RPMI8226 (cell line): ENCODE results near the gene GALNT18.
A peak's percentile ranks its signal among the peaks of the same experiment; 100 is the strongest.

Experiments used
- DNase-seq: peaks from one replicate; pipeline ENCODE4 v3.0.0-alpha.2; 2015

The GALNT18 gene

GRCh38 chr11:11622772-11623171 is 967 bp upstream of the GALNT18 start:
- DNase-seq, result no peak

- DNase-seq, result no peak
Measured at GRCh38 chr11:11622340-11622706, 518 bp upstream of the GALNT18 start.

- peak; percentile 73 for DNase-seq
Measured at GRCh38 chr11:11620921-11621572, 758 bp downstream of the GALNT18 start.

GRCh38 chr11:11620173-11620920 is 1.5 kb downstream of the GALNT18 start:
- DNase-seq, result peak; percentile 55

GRCh38 chr11:11618973-11619435 is 2.8 kb downstream of the GALNT18 start:
- peak; percentile 49 for DNase-seq

GRCh38 chr11:11615086-11615485 is 6.7 kb downstream of the GALNT18 start:
- no peak for DNase-seq

GRCh38 chr11:11612439-11612838 is 9.4 kb downstream of the GALNT18 start:
- no peak for DNase-seq

- no peak for DNase-seq
Measured at GRCh38 chr11:11611381-11611780, 10.4 kb downstream of the GALNT18 start.

GRCh38 chr11:11608783-11609232 is 13.0 kb downstream of the GALNT18 start:
- peak; percentile 31 for DNase-seq

GRCh38 chr11:11607772-11608171 is 14.0 kb downstream of the GALNT18 start:
- no peak for DNase-seq

GRCh38 chr11:11605821-11606450 is 15.9 kb downstream of the GALNT18 start:
- no peak for DNase-seq

- DNase-seq, result no peak
Measured at GRCh38 chr11:11605181-11605580, 16.6 kb downstream of the GALNT18 start.

- DNase-seq, result no peak
Measured at GRCh38 chr11:11604370-11604990, 17.3 kb downstream of the GALNT18 start.

GRCh38 chr11:11602011-11602410 is 19.8 kb downstream of the GALNT18 start:
- DNase-seq, result no peak

GRCh38 chr11:11600288-11600687 is 21.5 kb downstream of the GALNT18 start:
- no peak for DNase-seq

- no peak for DNase-seq
Measured at GRCh38 chr11:11598243-11598642, 23.6 kb downstream of the GALNT18 start.

GRCh38 chr11:11594162-11594561 is 27.6 kb downstream of the GALNT18 start:
- DNase-seq, result no peak

- no peak for DNase-seq
Measured at GRCh38 chr11:11592146-11592684, 29.6 kb downstream of the GALNT18 start.

- DNase-seq, result no peak
Measured at GRCh38 chr11:11589437-11589836, 32.4 kb downstream of the GALNT18 start.

- no peak for DNase-seq
Measured at GRCh38 chr11:11588891-11589290, 32.9 kb downstream of the GALNT18 start.

GRCh38 chr11:11588243-11588642 is 33.6 kb downstream of the GALNT18 start:
- no peak for DNase-seq

- no peak for DNase-seq
Measured at GRCh38 chr11:11587122-11587521, 34.7 kb downstream of the GALNT18 start.

- no peak for DNase-seq
Measured at GRCh38 chr11:11586465-11586864, 35.3 kb downstream of the GALNT18 start.
